ENCODE results near the gene GRHL1.

Gene GRHL1

DNA sequence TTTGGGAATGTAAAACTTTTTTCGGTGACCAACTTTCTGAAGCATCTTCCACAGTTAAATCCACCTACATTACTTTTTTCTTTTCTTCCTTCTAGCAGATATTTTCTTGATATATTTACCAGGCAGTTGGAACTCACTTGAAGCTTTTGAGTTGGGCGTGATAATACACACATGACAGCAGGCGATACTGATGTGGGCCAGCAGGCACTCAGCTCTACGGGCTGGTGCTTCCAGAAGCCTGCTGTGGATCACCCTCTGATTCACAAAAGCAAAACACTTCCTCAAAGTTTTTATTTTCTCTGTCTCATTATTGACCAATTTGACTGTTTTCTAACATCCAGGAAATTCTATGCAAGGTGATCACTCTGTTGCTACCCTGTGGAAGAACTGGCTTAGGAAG, 22.9 kb downstream of the GRHL1 start:
- ChIA-PET POLR2A (no interaction called here), CTCF (interaction anchor here (0.6 to 2.0 kb wide), 4 partner anchors 9 to 160 kb away, joined by 3 to 9 read pairs (median 4); no protein-coding TSS in a partner anchor)
- H3K36me3 ChIP-seq (ENCODE audit: control insufficient read depth in 2 of 2, insufficient read depth in 1 of 2, low read length in 2 of 2), result peaks cover 10 to 23% of the 10 kb centered on the region in 2 experiments

GRCh38 chr2:9975328-9975727, 23.8 kb downstream of the GRHL1 start:
- Histone ChIP-seq H3K27ac (ENCODE audit: extremely low read depth, low read depth, low read length) (no peak overlapping the region), H3K4me3 (ENCODE audit: low read depth, low read length) (no peak overlapping the region), H3K9me3 (ENCODE audit: control insufficient read depth, insufficient read depth, low read depth, low read length) (no peaks in the 10 kb centered on the region), H3K4me1 (ENCODE audit: control insufficient read depth, insufficient read depth, low read length) (peaks cover 12% of the 10 kb centered on the region; the same call in 1 of the 2 replicates), H3K36me3 (ENCODE audit: control insufficient read depth in 2 of 2, insufficient read depth in 1 of 2, low read length in 2 of 2) (peaks cover 10 to 23% of the 10 kb centered on the region in 2 experiments)
- ChIA-PET POLR2A (no interaction called here), CTCF (interaction anchor here (0.6 to 2.0 kb wide), 3 partner anchors 9 to 161 kb away, joined by 4 to 9 read pairs (median 5); no protein-coding TSS in a partner anchor)
- TF ChIP-seq ZNF747 (tag by site-specific recombination; IDR thresholded peaks at IDR 0.05), result no peak
- no peak for TF ChIP-seq ZNF266 (tag by site-specific recombination; IDR thresholded peaks at IDR 0.05; ENCODE audit: low read depth)
- no peak for TF ChIP-seq ZNF585B (tag by site-specific recombination; IDR thresholded peaks at IDR 0.05)
- TF ChIP-seq, protein P1, sequence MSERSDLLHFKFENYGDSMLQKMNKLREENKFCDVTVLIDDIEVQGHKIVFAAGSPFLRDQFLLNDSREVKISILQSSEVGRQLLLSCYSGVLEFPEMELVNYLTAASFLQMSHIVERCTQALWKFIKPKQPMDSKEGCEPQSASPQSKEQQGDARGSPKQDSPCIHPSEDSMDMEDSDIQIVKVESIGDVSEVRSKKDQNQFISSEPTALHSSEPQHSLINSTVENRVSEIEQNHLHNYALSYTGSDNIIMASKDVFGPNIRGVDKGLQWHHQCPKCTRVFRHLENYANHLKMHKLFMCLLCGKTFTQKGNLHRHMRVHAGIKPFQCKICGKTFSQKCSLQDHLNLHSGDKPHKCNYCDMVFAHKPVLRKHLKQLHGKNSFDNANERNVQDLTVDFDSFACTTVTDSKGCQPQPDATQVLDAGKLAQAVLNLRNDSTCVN (tag by site-specific recombination; optimal IDR thresholded peaks at IDR 0.05), result no peak
- no peak for TF ChIP-seq ZNF843 (tag by site-specific recombination; IDR thresholded peaks at IDR 0.05)
- no peak for TF ChIP-seq ZFP69B (tag by site-specific recombination; IDR thresholded peaks at IDR 0.05)

More for the DNA sequence above, 22.9 kb downstream of the GRHL1 start:
- no peaks in the 10 kb centered on the region for H3K9me3 ChIP-seq (ENCODE audit: control insufficient read depth, insufficient read depth, low read depth, low read length)
- H3K4me3 ChIP-seq (ENCODE audit: low read depth, low read length), result no peak overlapping the region
- H3K4me1 ChIP-seq (ENCODE audit: control insufficient read depth, insufficient read depth, low read length), result peaks cover 10% of the 10 kb centered on the region; the same call in 1 of the 2 replicates
- no peak for TF ChIP-seq ZNF433 (tag by site-specific recombination; IDR thresholded peaks at IDR 0.05; ENCODE audit: low read depth)
- TF ChIP-seq ZNF513 (tag by site-specific recombination; IDR thresholded peaks at IDR 0.05), result no peak
- no peak for TF ChIP-seq ZNF777 (tag by site-specific recombination; IDR thresholded peaks at IDR 0.05; ENCODE audit: borderline replicate concordance)
- TF ChIP-seq ZNF514 (tag by site-specific recombination; IDR thresholded peaks at IDR 0.05), result no peak
- TF ChIP-seq HOXD13 (CRISPR knock-in tag; IDR thresholded peaks at IDR 0.05; ENCODE audit: borderline replicate concordance), result no peak
- TF ChIP-seq ZNF16 (tag by site-specific recombination; IDR thresholded peaks at IDR 0.05; ENCODE audit: low read depth), result no peak
- no peak for TF ChIP-seq ZNF776 (tag by site-specific recombination; IDR thresholded peaks at IDR 0.05; ENCODE audit: borderline replicate concordance)
- TF ChIP-seq SP7 (tag by site-specific recombination; IDR thresholded peaks at IDR 0.05), result no peak
- no peak for TF ChIP-seq ZBTB7A (tag by site-specific recombination; IDR thresholded peaks at IDR 0.05; ENCODE audit: low read depth)
- no peak for TF ChIP-seq ZNF701 (tag by site-specific recombination; IDR thresholded peaks at IDR 0.05)
- no peak for TF ChIP-seq BCL11B (tag by site-specific recombination; IDR thresholded peaks at IDR 0.05; ENCODE audit: low read depth)
- TF ChIP-seq ZNF426 (tag by site-specific recombination; IDR thresholded peaks at IDR 0.05), result no peak
- TF ChIP-seq YY2 (tag by site-specific recombination; IDR thresholded peaks at IDR 0.05), result no peak
- no peak for TF ChIP-seq ZNF48 (tag by site-specific recombination; IDR thresholded peaks at IDR 0.05)
- TF ChIP-seq ZNF302 (tag by site-specific recombination; IDR thresholded peaks at IDR 0.05; ENCODE audit: low read depth), result no peak
- no peak for TF ChIP-seq ZNF768 (tag by site-specific recombination; IDR thresholded peaks at IDR 0.05)
- TF ChIP-seq FEZF1 (tag by site-specific recombination; IDR thresholded peaks at IDR 0.05), result no peak
- no peak for TF ChIP-seq ZNF114 (tag by site-specific recombination; IDR thresholded peaks at IDR 0.05)
- no peak for TF ChIP-seq GLIS1 (tag by site-specific recombination; IDR thresholded peaks at IDR 0.05)
- no peak for TF ChIP-seq MZF1 (tag by site-specific recombination; IDR thresholded peaks at IDR 0.05; ENCODE audit: borderline replicate concordance)
- H3K27ac ChIP-seq (ENCODE audit: extremely low read depth, low read depth, low read length), result no peak overlapping the region
